SK-N-SH treated with all-trans-retinoic acid at 6 μM for 48 hours (cell line): ENCODE data around the gene FANCE.

Experiments used
- ATAC-seq: fragments of 200-7000 bp; cut with Tn5 transposase; 3 replicates; pipeline ENCODE4 v1.9.1; 2020; ENCODE audit warnings: mild to moderate bottlenecking, moderate library complexity
- ARNTL ChIP-seq: fragments of 450-650 bp; formaldehyde crosslinking; IDR thresholded peaks from 2 replicates; pipeline ENCODE4 v1.5.0; 2020; ENCODE audit warnings: low read depth, mild to moderate bottlenecking, moderate library complexity, borderline replicate concordance
- BACH2 ChIP-seq: fragments of 250-450 bp; sonication (Bioruptor Pico); IDR thresholded peaks from 2 replicates; pipeline ENCODE4 v1.9.0; 2021; ENCODE audit warnings: mild to moderate bottlenecking, borderline replicate concordance
- CREB5 ChIP-seq: fragments of 250-450 bp; sonication (Bioruptor Pico); IDR thresholded peaks from 2 replicates; pipeline ENCODE4 v1.5.1; 2020; ENCODE audit warnings: low read depth, mild to moderate bottlenecking, moderate library complexity
- CSDC2 ChIP-seq: fragments of 250-450 bp; sonication (Bioruptor Pico); IDR thresholded peaks from 2 replicates; pipeline ENCODE4 v1.5.0; 2020; ENCODE audit warnings: mild to moderate bottlenecking, moderate library complexity
- CSRNP3 ChIP-seq: fragments of 250-450 bp; sonication (Bioruptor Pico); IDR thresholded peaks from 2 replicates; pipeline ENCODE4 v1.5.1; 2021; ENCODE audit warnings: mild to moderate bottlenecking, moderate library complexity
- ESRRG ChIP-seq: fragments of 250-450 bp; sonication (Bioruptor Pico); IDR thresholded peaks from 2 replicates; pipeline ENCODE4 v1.6.1; 2021; ENCODE audit warnings: mild to moderate bottlenecking
- OSR1 ChIP-seq: fragments of 250-450 bp; sonication (Bioruptor Pico); IDR thresholded peaks from 2 replicates; pipeline ENCODE4 v1.8.0; 2022; ENCODE audit warnings: moderate library complexity, mild to moderate bottlenecking, inconsistent platforms
- PATZ1 ChIP-seq: fragments of 250-450 bp; sonication (Bioruptor Pico); IDR thresholded peaks from 2 replicates; pipeline ENCODE4 v1.8.0; 2020; ENCODE audit warnings: mild to moderate bottlenecking, moderate library complexity, borderline replicate concordance
- POU6F1 ChIP-seq: fragments of 250-450 bp; sonication (Bioruptor Pico); IDR thresholded peaks from 2 replicates; pipeline ENCODE4 v1.8.0; 2021; ENCODE audit warnings: low read depth, mild to moderate bottlenecking, moderate library complexity, borderline replicate concordance
- PPARA ChIP-seq: fragments of 250-450 bp; sonication (Bioruptor Pico); IDR thresholded peaks from 2 replicates; pipeline ENCODE4 v1.5.0; 2020; ENCODE audit warnings: mild to moderate bottlenecking, borderline replicate concordance
- RARB ChIP-seq: fragments of 250-450 bp; sonication (Bioruptor Pico); IDR thresholded peaks from 2 replicates; pipeline ENCODE4 v1.8.0; 2021; ENCODE audit warnings: mild to moderate bottlenecking, moderate library complexity
- SNAI2 ChIP-seq: fragments of 250-450 bp; sonication (Bioruptor Pico); IDR thresholded peaks from 2 replicates; pipeline ENCODE4 v1.5.0; 2020; ENCODE audit warnings: mild to moderate bottlenecking, moderate library complexity
- TOX ChIP-seq: fragments of 250-450 bp; sonication (Bioruptor Pico); IDR thresholded peaks from 2 replicates; pipeline ENCODE4 v1.8.0; 2021; ENCODE audit warnings: mild to moderate bottlenecking, moderate library complexity, borderline replicate concordance
- ZC3H10 ChIP-seq: fragments of 250-450 bp; sonication (Bioruptor Pico); IDR thresholded peaks from 2 replicates; pipeline ENCODE4 v1.5.1; 2021; ENCODE audit warnings: mild to moderate bottlenecking, moderate library complexity
- ZFP3 ChIP-seq: fragments of 250-450 bp; sonication (Bioruptor Pico); IDR thresholded peaks from 2 replicates; pipeline ENCODE4 v1.5.0; 2020; ENCODE audit warnings: mild to moderate bottlenecking, moderate library complexity
- ZFP30 ChIP-seq: fragments of 450-650 bp; formaldehyde crosslinking; IDR thresholded peaks from 2 replicates; pipeline ENCODE4 v1.5.0; 2022; ENCODE audit warnings: mild to moderate bottlenecking, moderate library complexity
- ZNF565 ChIP-seq: fragments of 450-650 bp; formaldehyde crosslinking; conservative IDR thresholded peaks from 2 replicates; pipeline ENCODE4 v1.5.0; 2020; ENCODE audit warnings: low read depth, mild to moderate bottlenecking, moderate library complexity
- ZNF70 ChIP-seq: fragments of 450-650 bp; formaldehyde crosslinking; IDR thresholded peaks from 2 replicates; pipeline ENCODE4 v1.5.0; 2020; ENCODE audit warnings: mild to moderate bottlenecking, moderate library complexity
- ZNF8 ChIP-seq: fragments of 450-650 bp; formaldehyde crosslinking; IDR thresholded peaks from 2 replicates; pipeline ENCODE4 v1.5.0; 2020; ENCODE audit warnings: mild to moderate bottlenecking, moderate library complexity

Gene FANCE

GRCh38 chr6:35454391-35455110 is 2.4 kb downstream of the FANCE start:
- ATAC-seq, result no peak
- TF ChIP-seq ZFP30, result no peak
- no peak for TF ChIP-seq ZNF565 (CRISPR knock-in tag)
- no peak for TF ChIP-seq OSR1
- TF ChIP-seq CSDC2 (CRISPR knock-in tag), result no peak
- no peak for TF ChIP-seq POU6F1
- no peak for TF ChIP-seq ZFP3 (CRISPR knock-in tag)
- no peak for TF ChIP-seq RARB (CRISPR knock-in tag)
- TF ChIP-seq SNAI2 (CRISPR knock-in tag), result no peak
- no peak for TF ChIP-seq CSRNP3 (CRISPR knock-in tag)
- TF ChIP-seq ZNF8 (CRISPR knock-in tag), result no peak
- no peak for TF ChIP-seq BACH2 (CRISPR knock-in tag)

GRCh38 chr6:35457907-35458306 is 5.8 kb downstream of the FANCE start:
- TF ChIP-seq ZNF565 (CRISPR knock-in tag), result no peak
- ATAC-seq, result no peak

GRCh38 chr6:35461270-35461669 is 9.1 kb downstream of the FANCE start:
- no peak for ATAC-seq
- no peak for TF ChIP-seq ZFP30
- TF ChIP-seq ZFP3 (CRISPR knock-in tag), result no peak
- TF ChIP-seq, all 23 proteins: peak for 0

- no peak for ATAC-seq
Measured at GRCh38 chr6:35463292-35463691, 11.2 kb downstream of the FANCE start.

GRCh38 chr6:35465646-35466045 is 13.5 kb downstream of the FANCE start:
- no peak for ATAC-seq
- TF ChIP-seq PATZ1, result no peak
- no peak for TF ChIP-seq ZC3H10
- TF ChIP-seq CSDC2 (CRISPR knock-in tag), result no peak
- no peak for TF ChIP-seq ARNTL
- no peak for TF ChIP-seq RARB (CRISPR knock-in tag)
- TF ChIP-seq ESRRG, result no peak
- no peak for TF ChIP-seq TOX (CRISPR knock-in tag)
- no peak for TF ChIP-seq PPARA (CRISPR knock-in tag)
- no peak for TF ChIP-seq POU6F1
- no peak for TF ChIP-seq ZNF8 (CRISPR knock-in tag)
- no peak for TF ChIP-seq ZNF70 (CRISPR knock-in tag)
- no peak for TF ChIP-seq ZNF565 (CRISPR knock-in tag)
- TF ChIP-seq ZFP30, result no peak
- TF ChIP-seq CREB5 (CRISPR knock-in tag), result no peak

More at GRCh38 chr6:35463292-35463691, 11.2 kb downstream of the FANCE start:
- TF ChIP-seq ZNF565 (CRISPR knock-in tag) (no peak), SNAI2 (CRISPR knock-in tag) (no peak), CSDC2 (CRISPR knock-in tag) (no peak), POU6F1 (no peak)
